ENCODE results near the gene TMEM109. TPM values are rescaled to one million over a fixed set of nuclear protein-coding genes. Genes with fewer than 3 reads are reported as not detected.

The TMEM109 gene
- total and polyA plus RNA-seq, 2 of the 4 experiments (the other 2 are of a cell fraction): 15.1 to 69.7 TPM

- Histone ChIP-seq H3K27ac (ENCODE audit: insufficient read depth, low read length) (no peak overlapping the region), H2AK5ac (ENCODE audit: low read depth, low read length) (no peak overlapping the region), H3K4me2 (ENCODE audit: low read depth, low read length) (no peak overlapping the region), H4K5ac (ENCODE audit: low read depth, low read length) (no peak overlapping the region), H3K4me3 (ENCODE audit: insufficient read depth, low read depth, low read length) (no peak overlapping the region), H2AK9ac (replicated peaks; ENCODE audit: low read depth, low read length, poor library complexity) (no peak overlapping the region), H3K9ac (ENCODE audit: low read depth, low read length) (no peak overlapping the region), H2BK20ac (ENCODE audit: low read depth, low read length) (no peak overlapping the region), H2BK15ac (ENCODE audit: low read depth, low read length) (no peak overlapping the region), H3K79me1 (ENCODE audit: low read depth in 1 of 2, low read length in 2 of 2) (peaks cover 23 to 62% of the 10 kb centered on the region in 2 experiments), H3K4me1 (ENCODE audit: control insufficient read depth, insufficient read depth, low read length) (peaks cover 11% of the 10 kb centered on the region), H3K9me1 (ENCODE audit: insufficient read depth, low read length) (peaks cover 14% of the 10 kb centered on the region; the same call in 1 of the 2 replicates), H3K18ac (ENCODE audit: low read depth, low read length) (no peak overlapping the region), H3K56ac (ENCODE audit: extremely low read depth, insufficient read depth, low read length) (no peak overlapping the region), H3K36me3 (ENCODE audit: control insufficient read depth, insufficient read depth, low read length) (peaks cover 26% of the 10 kb centered on the region), H3K23ac (ENCODE audit: low read depth, low read length) (no peak overlapping the region), H3K9me3 (ENCODE audit: control insufficient read depth, insufficient read depth, low read length) (no peaks in the 10 kb centered on the region), H2BK5ac (ENCODE audit: low read depth, low read length, poor library complexity, severe bottlenecking) (no peak overlapping the region), H3K14ac (replicated peaks; ENCODE audit: low read depth, low read length) (no peak overlapping the region), H4K20me1 (ENCODE audit: insufficient read depth, low read length) (peaks cover 14% of the 10 kb centered on the region), H3K27me3 (ENCODE audit: control insufficient read depth, insufficient read depth, low read length) (no peaks in the 10 kb centered on the region), H4K91ac (ENCODE audit: insufficient read depth, low read depth, low read length) (no peak overlapping the region), H4K8ac (ENCODE audit: low read depth in 2 of 2, low read length in 2 of 2) (no peak overlapping the region), H3K4ac (ENCODE audit: low read depth, low read length) (no peak overlapping the region), H2AFZ (replicated peaks; ENCODE audit: low read length, poor library complexity) (no peak overlapping the region), H2BK120ac (ENCODE audit: low read depth, low read length) (no peak overlapping the region)
- DNase-seq (no peak), ATAC-seq (ENCODE audit: low read depth) (no peak)
- ChIA-PET POLR2A (ENCODE audit: unreplicated experiment) (no interaction called here), CTCF (no interaction called here)
- no TSS peak for BruUV-seq (replicated peaks)
- in situ Hi-C loops (cut with MboI; ENCODE audit: low sequenced_read_pairs): loop anchor here (25.0 kb wide), 1 partner anchor 1333 kb away; no protein-coding TSS in a partner anchor
- no peak for TF ChIP-seq POLR2A (IDR thresholded peaks at IDR 0.05; ENCODE audit: low read depth, low read length)
- no peak for TF ChIP-seq CEBPB (IDR thresholded peaks at IDR 0.05; ENCODE audit: low read depth, low read length)
- TF ChIP-seq MAFK (IDR thresholded peaks at IDR 0.05; ENCODE audit: low read depth, low read length): no peak
- no peak for TF ChIP-seq RCOR1 (IDR thresholded peaks at IDR 0.05; ENCODE audit: insufficient replicate concordance, low read length)
- TF ChIP-seq RFX5 (IDR thresholded peaks at IDR 0.05; ENCODE audit: low read depth, low read length): no peak
- no peak for TF ChIP-seq FOS (IDR thresholded peaks at IDR 0.05; ENCODE audit: low read depth, low read length)
- no peak for TF ChIP-seq SMC3 (IDR thresholded peaks at IDR 0.05; ENCODE audit: low read depth, low read length)
- no CpG with 5 or more reads among the region's 2 CpGs for WGBS, 2 experiments (ENCODE audit: extremely low coverage in 2 of 2, insufficient read length in 1 of 2)
- intact Hi-C loops (cut with micrococcal nuclease): no loop called here
- dilution Hi-C loops (cut with HindIII; ENCODE audit: low sequenced_read_pairs, unreplicated experiment): no loop called here
Measured at GRCh38 chr11:60919956-60920355, 6.0 kb downstream of the TMEM109 start.
